BJ (cell line): ENCODE data around the gene GPR152. TPM values are rescaled to one million over a fixed set of nuclear protein-coding genes. Genes with fewer than 3 reads are reported as not detected.

Experiments
- CTCF ChIA-PET: fragments of 350-600 bp; formaldehyde crosslinking; extraction: SDS; loops from one replicate; lab custom pipeline; 2021; ENCODE audit warnings: antibody characterized with exemption, inconsistent platforms; lab: Yijun Ruan, JAX
- POLR2A ChIA-PET: fragments of 300-600 bp; sonication (Branson Sonifier 250); formaldehyde crosslinking; extraction: SDS; loops from one replicate; lab custom pipeline; 2021; ENCODE audit warnings: antibody characterized with exemption; lab: Charles Lee
- DNase-seq: peaks from one replicate; pipeline ENCODE4 v3.0.0-alpha.2; 2011; ENCODE audit warnings: low read depth
- H3K27me3 ChIP-seq: 2 replicates; pipeline ENCODE4 v1.6.0; 2011; ENCODE audit warnings: low read length; ENCODE audit not compliant: control insufficient read depth, insufficient read depth
- H3K36me3 ChIP-seq: 2 replicates; pipeline ENCODE4 v1.5.1; 2011; ENCODE audit warnings: low read length; ENCODE audit not compliant: control insufficient read depth, insufficient read depth
- H3K4me3 ChIP-seq: 2 replicates; pipeline ENCODE4 v1.5.1; 2011; ENCODE audit warnings: low read depth, mild to moderate bottlenecking, control low read depth, low read length
- CTCF ChIP-seq: IDR thresholded peaks from 2 replicates; pipeline ENCODE4 v1.5.1; 2011; ENCODE audit warnings: low read depth, mild to moderate bottlenecking, control low read depth, inconsistent platforms, low read length, moderate library complexity; ENCODE audit not compliant: insufficient read depth
- polyA plus RNA-seq: library from polyadenylated mRNA; depleted of rRNA; stranded (reverse); fragments of >200 nt; gene quantifications from 2 replicates; pipeline ENCODE4 v1.2.3, GENCODE V29; 2011

The GPR152 gene
- polyA plus RNA-seq, 1 experiment = not detected

- POLR2A ChIA-PET = no interaction called here
- TF ChIP-seq CTCF = no peak
- no peak overlapping the region for H3K4me3 ChIP-seq
Measured at GRCh38 chr11:67440229-67441097, 12.1 kb downstream of the GPR152 start.

GRCh38 chr11:67439321-67440228 lies 13.0 kb downstream of the GPR152 start:
- CTCF ChIA-PET = interaction anchor here (0.7 kb wide), 1 partner anchor 82 kb away, joined by 3 read pairs; no protein-coding TSS in a partner anchor
- peaks cover 23% of the 10 kb centered on the region for H3K36me3 ChIP-seq
- no peaks in the 10 kb centered on the region for H3K27me3 ChIP-seq
- DNase-seq = no peak
- POLR2A ChIA-PET = no interaction called here
- TF ChIP-seq CTCF = peak; percentile 30
- H3K4me3 ChIP-seq = no peak overlapping the region

More at GRCh38 chr11:67440229-67441097, 12.1 kb downstream of the GPR152 start:
- DNase-seq = no peak
- peaks cover 22% of the 10 kb centered on the region for H3K36me3 ChIP-seq
- CTCF ChIA-PET = interaction anchor here (0.7 kb wide), 1 partner anchor 83 kb away, joined by 3 read pairs; no protein-coding TSS in a partner anchor
- H3K27me3 ChIP-seq = no peaks in the 10 kb centered on the region

- Histone ChIP-seq H3K36me3 (peaks cover 32% of the 10 kb centered on the region), H3K4me3 (no peak overlapping the region), H3K27me3 (no peaks in the 10 kb centered on the region)
- ChIA-PET CTCF (interaction anchor here (1.1 kb wide), 1 partner anchor 56 kb away, joined by 3 read pairs; no protein-coding TSS in a partner anchor), POLR2A (no interaction called here)
- DNase-seq = no peak
- TF ChIP-seq CTCF = no peak
Measured at GRCh38 chr11:67438158-67438902, 14.2 kb downstream of the GPR152 start.

GRCh38 chr11:67437809-67438157 lies 14.7 kb downstream of the GPR152 start:
- CTCF ChIA-PET = interaction anchor here (1.1 kb wide), 1 partner anchor 55 kb away, joined by 3 read pairs; no protein-coding TSS in a partner anchor
- no peak for TF ChIP-seq CTCF
- DNase-seq = no peak
- POLR2A ChIA-PET = no interaction called here
- Histone ChIP-seq H3K36me3 (peaks cover 36% of the 10 kb centered on the region), H3K27me3 (no peaks in the 10 kb centered on the region), H3K4me3 (no peak overlapping the region)
